Measurements from ENCODE around the gene RAB3GAP2.
"Not testable (repeated sequence)": the region's sequence is repeated elsewhere in the genome, so short reads cannot be mapped to it uniquely, and the experiment has no call there.

Gene RAB3GAP2

DNA sequence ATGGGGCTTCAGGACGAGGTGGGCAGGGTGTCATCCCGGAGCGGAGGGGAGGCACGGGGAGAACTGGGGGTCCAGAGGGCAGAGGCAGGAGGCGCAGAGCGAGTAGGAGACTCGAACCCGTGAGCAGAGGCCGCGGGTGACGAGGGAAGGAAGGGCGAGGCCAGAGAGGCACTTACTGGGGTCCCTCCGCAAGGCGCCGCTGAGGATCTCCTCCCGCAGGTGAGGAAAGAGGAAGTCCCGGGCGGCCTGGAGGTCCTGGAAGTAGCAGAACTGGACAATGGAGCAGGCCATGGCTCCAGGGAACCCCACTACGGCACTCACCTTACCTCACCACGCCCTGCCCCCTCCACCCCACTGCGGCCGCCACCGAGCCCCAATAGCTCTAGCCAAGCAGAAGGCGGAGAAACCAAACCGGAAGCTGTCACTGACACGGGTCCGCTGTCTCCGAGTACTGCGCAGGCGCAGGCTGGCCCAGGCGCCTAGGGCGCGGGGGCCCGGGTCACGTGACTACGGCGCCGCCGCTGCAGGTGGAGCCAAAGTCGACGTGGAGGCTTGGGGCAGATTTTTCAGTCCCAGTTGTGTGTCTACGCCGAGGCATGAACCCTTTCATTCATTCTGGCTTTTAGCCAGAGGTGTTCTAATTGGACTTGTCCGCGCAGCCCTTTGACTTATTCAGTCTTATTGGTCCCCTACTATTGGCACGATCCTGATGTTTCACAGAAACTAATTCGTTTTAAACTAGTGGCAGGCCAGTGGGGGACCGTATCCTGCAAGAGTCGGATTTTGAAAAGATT, at the start of gene RAB3GAP2:
Gene RAB3GAP2, minus strand, starts transcription at position 407 of the 794 bp plus-strand sequence. Its CDS starts 116 bp downstream, at position 291.
- DNase-seq (ENCODE audit: low read depth in 2 of 2): peak; percentile 94

DNA sequence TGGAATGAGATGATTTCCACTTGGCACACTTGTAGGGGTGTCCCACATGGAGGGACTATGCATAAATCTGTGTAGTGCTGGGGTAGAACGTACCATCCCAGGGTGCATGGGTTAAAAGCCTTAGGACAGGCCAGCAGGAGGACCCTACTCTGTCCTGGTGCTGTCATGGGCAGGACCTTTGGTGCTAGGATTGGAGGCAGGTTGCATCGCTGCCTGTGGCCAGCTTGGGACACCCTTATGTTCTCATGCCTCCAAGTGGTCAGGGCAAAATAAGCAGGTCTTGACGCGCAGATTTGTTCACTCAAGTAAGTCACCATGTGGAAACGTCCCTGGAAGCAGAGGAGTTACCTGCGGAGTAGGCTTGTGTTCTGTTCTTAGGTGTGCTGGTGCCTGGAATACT, 49.5 kb upstream of the RAB3GAP2 start:
- no peak for DNase-seq (ENCODE audit: low read depth in 2 of 2)

GRCh38 chr1:220320709-220321108, 48.5 kb upstream of the RAB3GAP2 start:
- DNase-seq (ENCODE audit: low read depth in 2 of 2): no peak

DNA sequence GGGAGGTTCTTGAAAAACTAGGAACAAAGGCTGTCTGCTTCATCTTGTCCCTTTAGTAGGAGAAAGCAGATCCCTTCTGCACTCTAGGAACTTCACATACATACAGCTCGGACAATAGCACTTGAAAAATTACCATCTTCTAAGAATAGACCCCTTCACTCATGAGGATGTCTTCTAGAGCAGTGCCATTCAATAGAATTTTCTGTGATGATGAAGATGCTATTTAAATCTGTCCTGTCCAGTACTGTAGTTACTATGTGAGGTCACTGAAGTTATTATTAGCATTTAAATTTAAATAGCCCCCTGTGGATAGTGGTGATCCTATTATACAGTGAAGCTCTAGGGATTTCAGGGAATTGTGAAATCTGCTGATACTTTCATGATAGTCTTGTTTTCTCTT, 46.4 kb upstream of the RAB3GAP2 start:
- DNase-seq (ENCODE audit: low read depth in 2 of 2): no peak

- no peak for DNase-seq (ENCODE audit: low read depth in 2 of 2)
Measured at GRCh38 chr1:220317161-220317560, 44.9 kb upstream of the RAB3GAP2 start.

DNA sequence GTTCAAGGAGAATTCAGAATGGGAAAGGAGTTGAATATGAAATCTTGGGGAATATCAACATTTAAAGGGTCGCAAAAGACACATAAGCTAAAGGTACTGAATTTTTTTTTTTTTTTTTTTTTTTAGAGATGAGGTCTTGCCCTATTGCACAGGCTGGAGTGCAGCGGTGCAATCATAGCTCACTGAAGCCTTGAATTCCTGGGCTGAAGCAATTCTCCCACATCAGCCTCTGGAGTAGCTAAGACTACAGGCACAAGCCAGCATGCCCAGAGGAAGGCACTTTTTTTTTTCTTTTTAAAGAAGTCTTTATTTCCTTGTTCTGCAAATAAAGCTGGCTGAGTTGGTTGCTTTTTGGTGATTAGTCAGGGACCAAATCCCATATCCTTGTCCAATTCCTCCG, 44.1 kb upstream of the RAB3GAP2 start:
- DNase-seq (ENCODE audit: low read depth in 2 of 2): no peak

- no peak for DNase-seq (ENCODE audit: low read depth in 2 of 2)
Measured at GRCh38 chr1:220315070-220315839, 43.0 kb upstream of the RAB3GAP2 start.

DNA sequence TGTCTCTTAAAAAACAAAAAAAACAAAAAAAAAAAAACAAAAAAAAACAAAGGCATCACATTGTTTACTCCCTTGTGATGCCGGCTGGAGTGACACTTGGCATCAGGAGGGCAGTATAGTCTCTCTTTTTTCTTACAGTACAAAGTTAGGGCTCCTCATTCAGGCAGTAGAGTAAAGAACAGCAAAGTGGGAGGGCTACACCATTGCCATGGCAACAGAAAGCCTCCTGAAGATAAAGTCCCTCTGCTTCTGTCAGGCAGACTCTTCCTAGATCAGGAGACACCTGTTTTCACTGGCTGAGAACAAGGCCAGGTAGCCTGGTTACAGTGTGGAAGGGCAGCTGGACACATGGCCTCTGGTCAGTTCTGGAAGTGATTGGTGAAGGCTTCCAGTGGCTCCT, 41.3 kb upstream of the RAB3GAP2 start:
- no peak for DNase-seq (ENCODE audit: low read depth in 2 of 2)

GRCh38 chr1:220310147-220310546, 37.9 kb upstream of the RAB3GAP2 start:
- DNase-seq (ENCODE audit: low read depth in 2 of 2): not testable (repeated sequence)

GRCh38 chr1:220307607-220308006, 35.4 kb upstream of the RAB3GAP2 start:
- no peak for DNase-seq (ENCODE audit: low read depth in 2 of 2)

DNA sequence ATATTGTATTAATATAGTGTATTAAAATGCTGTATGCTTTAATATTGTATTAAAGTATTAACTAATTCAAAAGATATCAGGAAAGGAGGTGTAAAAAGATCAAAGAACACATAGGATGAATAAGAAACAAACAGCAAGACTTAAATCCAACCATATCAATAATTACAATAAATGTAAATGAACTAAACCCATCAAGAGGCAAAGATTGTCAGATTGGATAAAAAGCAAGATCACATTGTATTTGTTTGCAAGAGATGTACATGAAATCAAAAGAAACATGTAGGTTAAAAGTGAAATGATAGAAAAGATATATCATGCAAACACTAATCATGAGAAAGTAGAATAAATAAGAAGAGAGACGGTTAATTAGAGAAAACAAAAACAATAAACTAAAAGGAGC, 34.1 kb upstream of the RAB3GAP2 start:
- no peak for DNase-seq (ENCODE audit: low read depth in 2 of 2)

- no peak for DNase-seq (ENCODE audit: low read depth in 2 of 2)
Measured at GRCh38 chr1:220303871-220304270, 31.6 kb upstream of the RAB3GAP2 start.

DNA sequence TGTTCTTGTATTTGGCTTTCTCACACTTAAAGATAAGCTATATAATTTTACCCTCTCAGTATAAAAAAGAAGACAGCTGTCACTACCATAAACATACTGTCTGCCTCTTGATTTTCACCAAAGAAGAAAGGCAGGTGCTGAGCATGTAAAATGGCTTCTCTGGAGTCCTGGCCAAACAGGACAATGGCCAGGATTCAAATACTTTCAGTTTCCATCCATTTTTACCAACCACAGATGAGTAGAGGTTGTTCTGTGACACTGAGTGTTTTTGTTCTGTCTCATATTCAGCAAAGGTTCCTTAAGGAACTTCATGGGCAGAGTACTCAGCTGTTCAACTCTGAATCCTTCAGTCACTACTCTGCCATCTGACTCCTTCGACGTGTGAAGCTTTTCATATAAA, 29.4 kb upstream of the RAB3GAP2 start:
- no peak for DNase-seq (ENCODE audit: low read depth in 2 of 2)

GRCh38 chr1:220300442-220301121, 28.3 kb upstream of the RAB3GAP2 start:
- no peak for DNase-seq (ENCODE audit: low read depth in 2 of 2)

DNA sequence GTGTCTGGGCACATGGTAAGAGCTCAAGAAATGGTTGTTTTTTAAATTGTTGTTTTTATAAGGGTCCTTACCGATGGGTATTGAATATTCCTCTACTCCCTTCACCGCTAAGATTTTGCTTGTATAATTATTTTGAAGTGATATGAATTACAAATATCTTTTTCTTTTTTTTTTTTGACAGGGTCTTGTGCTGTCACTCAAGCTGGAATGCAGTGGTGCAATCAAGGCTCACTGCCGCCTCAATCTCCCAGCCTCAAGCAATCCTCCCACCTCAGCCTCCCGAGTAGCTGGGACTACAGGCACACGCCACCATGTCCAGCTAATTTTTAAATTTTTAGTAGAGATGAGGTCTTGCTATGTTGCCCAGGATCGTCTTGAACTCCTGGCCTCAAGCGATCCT, 27.1 kb upstream of the RAB3GAP2 start:
- no peak for DNase-seq (ENCODE audit: low read depth in 2 of 2)

DNA sequence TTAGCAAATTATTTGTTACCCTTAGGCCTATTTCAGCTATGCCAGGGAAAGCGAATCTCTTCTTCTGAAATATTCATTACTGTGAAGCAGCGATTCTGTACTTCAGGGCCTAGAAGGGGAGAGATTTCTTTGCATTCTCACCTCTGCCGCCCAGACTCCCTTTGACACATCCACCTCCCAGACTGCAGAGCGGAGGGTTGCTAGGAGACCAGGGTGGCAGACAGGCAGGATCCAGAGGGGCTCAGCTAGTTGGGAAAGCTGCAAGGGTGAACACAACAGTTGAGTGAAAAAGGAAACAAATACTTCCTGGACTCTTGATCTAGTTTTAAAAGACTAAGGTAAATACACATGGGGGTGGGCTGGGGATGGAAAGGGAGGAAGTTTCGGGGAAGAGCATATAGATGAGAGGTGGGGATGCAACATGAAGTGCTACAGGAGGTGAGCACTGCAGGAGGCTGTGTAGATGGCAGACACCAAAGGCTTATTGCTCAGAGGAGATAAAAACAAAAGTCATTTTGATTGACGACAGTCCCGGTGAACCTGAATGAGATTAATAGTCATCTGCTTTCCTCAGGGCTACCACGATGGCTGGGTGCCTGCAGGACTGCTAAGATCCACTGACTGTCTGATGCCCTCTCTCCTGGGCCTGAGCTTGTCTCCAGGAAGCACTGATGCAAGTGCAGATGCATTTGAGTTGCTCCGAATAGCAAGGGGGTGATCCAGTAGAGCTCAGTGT, 26.4 kb upstream of the RAB3GAP2 start:
- no peak for DNase-seq (ENCODE audit: low read depth in 2 of 2)

- no peak for DNase-seq (ENCODE audit: low read depth in 2 of 2)
Measured at GRCh38 chr1:220296981-220297380, 24.7 kb upstream of the RAB3GAP2 start.

DNA sequence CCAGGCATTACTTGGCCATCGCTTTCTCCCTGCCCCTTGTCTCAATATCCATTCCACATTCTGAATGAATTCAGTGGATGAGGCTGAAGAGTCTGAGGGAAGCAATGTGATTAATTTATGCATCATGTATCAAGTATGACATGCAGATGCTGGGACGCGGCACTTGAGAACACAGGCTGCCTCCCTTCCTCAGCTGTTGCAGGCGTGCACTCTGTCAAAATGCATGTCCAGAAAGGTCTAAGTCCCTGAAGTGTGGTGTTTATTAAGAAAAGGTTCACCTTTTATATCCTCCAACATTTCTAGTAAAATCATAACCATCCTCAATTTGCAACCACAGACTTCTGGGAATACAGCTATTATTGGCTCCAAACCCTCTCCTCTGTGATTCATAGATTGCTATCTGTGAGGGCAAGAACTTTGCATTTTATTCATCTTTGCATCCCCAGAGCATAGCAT, 22.6 kb upstream of the RAB3GAP2 start:
- no peak for DNase-seq (ENCODE audit: low read depth in 2 of 2)

- no peak for DNase-seq (ENCODE audit: low read depth in 2 of 2)
Measured at GRCh38 chr1:220291580-220291979, 19.3 kb upstream of the RAB3GAP2 start.

- DNase-seq (ENCODE audit: low read depth in 2 of 2): no peak
Measured at GRCh38 chr1:220290140-220290761, 18.0 kb upstream of the RAB3GAP2 start.

GRCh38 chr1:220287129-220287528, 14.9 kb upstream of the RAB3GAP2 start:
- DNase-seq (ENCODE audit: low read depth in 2 of 2): no peak
